Panc1 (cell line): ENCODE measurements around the gene ANKRD53. TPM values are rescaled to one million over a fixed set of nuclear protein-coding genes. Genes with fewer than 3 reads are reported as not detected.
A peak's percentile ranks its signal among the peaks of the same experiment; 100 is the strongest.

Experiments used
- ATAC-seq: fragments of 200-7000 bp; cut with Tn5 transposase; 2 replicates; pipeline ENCODE4 v1.9.1; 2020; ENCODE audit warnings: mild to moderate bottlenecking, moderate library complexity
- BruUV-seq: library from RNA; stranded (reverse); fragments of 400-500 nt; replicated peaks from 2 replicates; lab custom pipeline; 2021; lab: Mats Ljungman, UMichigan
- CTCF ChIA-PET: fragments of 300-600 bp; sonication (Branson Sonifier 250); formaldehyde crosslinking; loops from one replicate; lab custom pipeline; 2022; ENCODE audit warnings: antibody characterized with exemption; lab: Charles Lee
- POLR2A ChIA-PET: fragments of 300-600 bp; sonication (Branson Sonifier 250); formaldehyde crosslinking; loops from one replicate; lab custom pipeline; 2022; ENCODE audit warnings: antibody characterized with exemption; lab: Charles Lee
- DNase-seq: peaks from one replicate; pipeline ENCODE4 v3.0.0-alpha.2; 2010; ENCODE audit warnings: low read depth, low spot score
- H3K27ac ChIP-seq: 2 replicates; pipeline ENCODE4 v1.5.1; 2011; ENCODE audit warnings: mild to moderate bottlenecking, low read length, inconsistent platforms
- H3K27me3 ChIP-seq: fragments of 200-500 bp; sonication (Bioruptor generic); 2 replicates; pipeline ENCODE4 v1.6.0; 2014; ENCODE audit warnings: low read length, inconsistent platforms; ENCODE audit not compliant: control insufficient read depth, insufficient read depth
- H3K36me3 ChIP-seq: fragments of 200-500 bp; sonication (Bioruptor generic); 2 replicates; pipeline ENCODE4 v1.5.1; 2014; ENCODE audit warnings: inconsistent platforms, mild to moderate bottlenecking, low read length, moderate library complexity; ENCODE audit not compliant: control insufficient read depth, insufficient read depth
- H3K4me1 ChIP-seq: 2 replicates; pipeline ENCODE4 v1.5.1; 2011; ENCODE audit warnings: inconsistent platforms, mild to moderate bottlenecking, low read length, moderate library complexity; ENCODE audit not compliant: control insufficient read depth, insufficient read depth
- H3K4me3 ChIP-seq, 2 experiments: 2 replicates each; pipeline ENCODE4 v1.5.1; 2011 to 2012; ENCODE audit warnings: low read depth in 2 of 2, low read length in 2 of 2, mild to moderate bottlenecking in 2 of 2, inconsistent platforms in 1 of 2, moderate library complexity in 1 of 2
- H3K9me3 ChIP-seq: fragments of 200-500 bp; sonication (Bioruptor generic); 2 replicates; pipeline ENCODE4 v1.5.1; 2014; ENCODE audit warnings: low read depth, mild to moderate bottlenecking, inconsistent platforms, low read length, moderate library complexity; ENCODE audit not compliant: control insufficient read depth, insufficient read depth
- CTCF ChIP-seq: fragments of 450-650 bp; IDR thresholded peaks from 2 replicates; pipeline ENCODE4 v1.5.1; 2017; ENCODE audit warnings: mild to moderate bottlenecking
- POLR2AphosphoS5 ChIP-seq: IDR thresholded peaks from 2 replicates; pipeline ENCODE4 v1.6.1; 2012; ENCODE audit warnings: mild to moderate bottlenecking, low read depth, low read length, moderate library complexity
- REST ChIP-seq, 2 experiments: IDR thresholded peaks; 2 replicates each; pipeline ENCODE4 v1.6.1; 2011 to 2012; ENCODE audit warnings: low read depth in 2 of 2, control low read depth in 1 of 2, low read length in 1 of 2, mild to moderate bottlenecking in 1 of 2, moderate library complexity in 1 of 2; ENCODE audit not compliant: insufficient read depth in 1 of 2
- SIN3A ChIP-seq: IDR thresholded peaks from 2 replicates; pipeline ENCODE4 v1.6.1; 2012; ENCODE audit warnings: low read depth, mild to moderate bottlenecking, low read length, moderate library complexity, borderline replicate concordance; ENCODE audit not compliant: insufficient read depth
- TCF7L2 ChIP-seq: IDR thresholded peaks from 2 replicates; pipeline ENCODE4 v1.6.1; 2011; ENCODE audit warnings: mild to moderate bottlenecking, low read depth, low read length, inconsistent platforms
- in situ Hi-C: cut with HindIII; loops from 2 replicates; pipeline ENCODE4 v1.10.0; 2016; ENCODE audit warnings: low sequenced_read_pairs, low pct_unique_long_range_greater_than_20kb
- intact Hi-C: fragments of 100-400 bp; cut with micrococcal nuclease; formaldehyde crosslinking; loops from one replicate; pipeline ENCODE4 v1.10.0; 2022; ENCODE audit not compliant: unreplicated experiment
- total RNA-seq: library from RNA; stranded (reverse); gene quantifications from one replicate; pipeline ENCODE4 v1.2.1, GENCODE V29; 2021; ENCODE audit not compliant: unreplicated experiment

ANKRD53 gene
- total RNA-seq, 1 experiment from 2014 or later, result not detected

GRCh38 chr2:70947556-70948184 lies 30.8 kb upstream of the ANKRD53 start:
- no peak for DNase-seq
- peaks cover 2% of the 10 kb centered on the region; the same call in 1 of the 2 replicates for H3K27me3 ChIP-seq
- ATAC-seq, result peak; percentile 73
- ChIA-PET POLR2A (interaction anchor here (0.5 kb wide), 1 partner anchor 703 kb away, joined by 8 read pairs; no protein-coding TSS in a partner anchor), CTCF (interaction anchor here (0.5 to 1.5 kb wide), 15 partner anchors 17 to 644 kb away, joined by 3 to 9 read pairs (median 3); partner anchors contain the start of genes ANKRD53 and NAGK)
- peak overlapping the region in 1 of 2 experiments; percentile 43; a peak in 2 of 4 replicates for H3K4me3 ChIP-seq
- no TSS peak for BruUV-seq
- H3K9me3 ChIP-seq, result no peaks in the 10 kb centered on the region
- intact Hi-C loops, result loop anchor here (2.0 kb wide), 2 partner anchors 77 to 85 kb away; no protein-coding TSS in a partner anchor
- TF ChIP-seq SIN3A (no peak), TCF7L2 (no peak), REST (IDR thresholded peaks at IDR 0.05; ENCODE audit: insufficient read depth in 1 of 2, low read depth in 2 of 2, low read length in 1 of 2) (no peak), POLR2AphosphoS5 (no peak), CTCF (no peak)
- H3K27ac ChIP-seq, result no peak overlapping the region
- no peaks in the 10 kb centered on the region; the same call in 1 of the 2 replicates for H3K4me1 ChIP-seq
- in situ Hi-C loops, result no loop called here
- H3K36me3 ChIP-seq, result no peaks in the 10 kb centered on the region

- BruUV-seq, result no TSS peak
- TF ChIP-seq CTCF, result peak; percentile 97
- no peak for TF ChIP-seq TCF7L2
- DNase-seq (peak; percentile 63), ATAC-seq (peak; percentile 96)
- H3K4me1 ChIP-seq, result no peaks in the 10 kb centered on the region; the same call in 1 of the 2 replicates
- H3K27ac ChIP-seq, result no peak overlapping the region
- CTCF ChIA-PET, result interaction anchor here (0.5 to 1.5 kb wide), 17 partner anchors 14 to 645 kb away, joined by 3 to 9 read pairs (median 3); partner anchors contain the start of genes ANKRD53 and NAGK
- in situ Hi-C loops, result no loop called here
- intact Hi-C loops, result loop anchor here (2.0 kb wide), 1 partner anchor 78 kb away; no protein-coding TSS in a partner anchor
- H3K36me3 ChIP-seq, result no peaks in the 10 kb centered on the region
- H3K27me3 ChIP-seq, result peaks cover 5% of the 10 kb centered on the region
- peak overlapping the region; percentile 16 to 43 for H3K4me3 ChIP-seq
- H3K9me3 ChIP-seq, result no peaks in the 10 kb centered on the region
- POLR2A ChIA-PET, result interaction anchor here (0.5 kb wide), 1 partner anchor 704 kb away, joined by 8 read pairs; no protein-coding TSS in a partner anchor
Measured at GRCh38 chr2:70948337-70949003, 30.0 kb upstream of the ANKRD53 start.
